Measurements from ENCODE around the gene NFATC4.

The NFATC4 gene

DNA sequence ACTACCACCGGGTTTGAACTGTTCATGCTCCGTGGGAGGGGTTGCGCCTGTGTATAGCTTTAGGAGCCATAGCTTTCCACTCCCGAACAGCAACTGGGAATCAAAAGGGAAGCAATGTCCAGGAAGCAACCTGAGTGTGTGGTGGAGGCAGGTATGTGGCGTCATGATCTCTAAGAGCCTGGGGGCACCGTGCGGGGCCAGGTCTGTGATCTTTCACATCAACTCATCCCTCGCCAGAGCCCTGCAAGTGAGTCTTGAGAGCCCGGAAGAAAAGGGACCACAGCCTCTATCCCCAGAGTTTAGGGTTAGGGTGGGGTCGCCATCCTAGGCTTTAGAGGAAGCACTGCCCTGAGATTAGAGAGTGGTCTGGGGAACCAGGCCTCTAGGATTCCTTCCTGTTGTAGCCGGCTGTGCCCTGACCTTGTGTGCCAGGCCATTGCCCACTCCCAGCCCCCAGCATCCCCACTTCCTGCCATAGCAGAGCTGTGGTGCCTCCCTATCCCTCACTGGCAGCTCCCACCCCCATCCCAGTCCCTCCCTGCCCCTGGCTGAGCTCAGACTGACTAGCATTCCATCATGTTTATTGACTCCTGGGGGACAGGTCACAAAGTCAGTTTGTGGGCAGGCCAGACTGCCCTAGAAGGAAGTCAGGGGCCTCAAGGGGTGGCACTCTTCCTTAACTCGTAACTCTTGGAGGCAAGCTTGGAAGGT lies 32.4 kb upstream of the NFATC4 start:
- Histone ChIP-seq H3K36me3 (ENCODE audit: insufficient read depth, low read length) (peaks cover 19% of the 10 kb centered on the region; the same call in 1 of the 2 replicates), H3K9me2 (ENCODE audit: low read depth, low read length) (no peaks in the 10 kb centered on the region), H3K27ac (ENCODE audit: low read depth, low read length, poor library complexity, severe bottlenecking) (no peak overlapping the region), H2AFZ (ENCODE audit: low read length) (no peak overlapping the region), H3K9me3 (ENCODE audit: low read length) (no peaks in the 10 kb centered on the region), H3K79me2 (ENCODE audit: insufficient read depth, low read length) (no peaks in the 10 kb centered on the region), H4K20me1 (ENCODE audit: insufficient read depth, low read length) (no peaks in the 10 kb centered on the region), H3K9ac (ENCODE audit: low read length) (no peak overlapping the region), H3F3A (ENCODE audit: insufficient read depth, low read length) (no peaks in the 10 kb centered on the region), H3K4me1 (ENCODE audit: insufficient read depth, low read length, severe bottlenecking) (peaks cover 40% of the 10 kb centered on the region), H3K4me3 (ENCODE audit: low read depth, low read length, poor library complexity, severe bottlenecking) (no peak overlapping the region), H3K4me2 (ENCODE audit: low read length) (no peak overlapping the region), H3K27me3 (ENCODE audit: insufficient read depth, low read length) (0 out of 2 replicates have a peak, but pooled peaks cover 5% of the 10 kb centered on the region)
- TF ChIP-seq EZH2 (IDR thresholded peaks at IDR 0.05; ENCODE audit: borderline replicate concordance, low read length) = no peak
- no peak for TF ChIP-seq CTCF (IDR thresholded peaks at IDR 0.05; ENCODE audit: low read length)

GRCh38 chr14:24337144-24337823 lies 30.7 kb upstream of the NFATC4 start:
- TF ChIP-seq CTCF (IDR thresholded peaks at IDR 0.05; ENCODE audit: low read length) = no peak
- Histone ChIP-seq H3F3A (ENCODE audit: insufficient read depth, low read length) (no peaks in the 10 kb centered on the region), H3K36me3 (ENCODE audit: insufficient read depth, low read length) (peaks cover 19% of the 10 kb centered on the region; the same call in 1 of the 2 replicates), H3K4me1 (ENCODE audit: insufficient read depth, low read length, severe bottlenecking) (peaks cover 34% of the 10 kb centered on the region), H2AFZ (ENCODE audit: low read length) (no peak overlapping the region), H3K4me2 (ENCODE audit: low read length) (no peak overlapping the region), H3K27me3 (ENCODE audit: insufficient read depth, low read length) (no peaks in the 10 kb centered on the region), H4K20me1 (ENCODE audit: insufficient read depth, low read length) (no peaks in the 10 kb centered on the region), H3K79me2 (ENCODE audit: insufficient read depth, low read length) (no peaks in the 10 kb centered on the region), H3K9me3 (ENCODE audit: low read length) (no peaks in the 10 kb centered on the region), H3K9ac (ENCODE audit: low read length) (no peak overlapping the region), H3K27ac (ENCODE audit: low read depth, low read length, poor library complexity, severe bottlenecking) (no peak overlapping the region), H3K9me2 (ENCODE audit: low read depth, low read length) (no peaks in the 10 kb centered on the region), H3K4me3 (ENCODE audit: low read depth, low read length, poor library complexity, severe bottlenecking) (no peak overlapping the region)

DNA sequence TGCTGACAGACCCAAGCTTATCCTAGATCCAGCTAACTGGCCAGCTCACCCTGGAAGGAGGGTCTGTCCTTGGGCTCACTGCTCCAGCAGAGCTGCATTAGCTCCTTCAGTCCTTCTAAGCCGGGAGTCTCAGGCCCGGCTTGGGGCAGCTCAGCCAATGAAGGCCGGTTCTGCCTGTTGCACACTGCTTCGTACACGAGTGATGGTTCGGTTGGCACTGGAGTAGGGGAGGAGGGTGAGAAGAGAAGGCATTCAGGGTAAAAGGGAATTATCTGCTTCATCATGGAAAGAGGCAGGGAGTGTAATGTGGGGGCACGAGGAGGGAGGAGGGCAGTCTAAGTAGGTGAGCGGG lies 30.2 kb upstream of the NFATC4 start:
- Histone ChIP-seq H3K9me3 (ENCODE audit: low read length) (no peaks in the 10 kb centered on the region), H3K27me3 (ENCODE audit: insufficient read depth, low read length) (no peaks in the 10 kb centered on the region), H3K4me2 (ENCODE audit: low read length) (no peak overlapping the region), H3K9ac (ENCODE audit: low read length) (no peak overlapping the region), H3K27ac (ENCODE audit: low read depth, low read length, poor library complexity, severe bottlenecking) (no peak overlapping the region), H3K36me3 (ENCODE audit: insufficient read depth, low read length) (peaks cover 19% of the 10 kb centered on the region; the same call in 1 of the 2 replicates), H3K79me2 (ENCODE audit: insufficient read depth, low read length) (no peaks in the 10 kb centered on the region), H3K4me1 (ENCODE audit: insufficient read depth, low read length, severe bottlenecking) (peaks cover 29% of the 10 kb centered on the region), H3F3A (ENCODE audit: insufficient read depth, low read length) (no peaks in the 10 kb centered on the region), H4K20me1 (ENCODE audit: insufficient read depth, low read length) (no peaks in the 10 kb centered on the region), H3K9me2 (ENCODE audit: low read depth, low read length) (no peaks in the 10 kb centered on the region), H2AFZ (ENCODE audit: low read length) (no peak overlapping the region), H3K4me3 (ENCODE audit: low read depth, low read length, poor library complexity, severe bottlenecking) (no peak overlapping the region)
- TF ChIP-seq EZH2 (IDR thresholded peaks at IDR 0.05; ENCODE audit: borderline replicate concordance, low read length) (no peak), CTCF (IDR thresholded peaks at IDR 0.05; ENCODE audit: low read length) (no peak)
